GM23338 (cell line): ENCODE results near the gene TMEM60. TPM values are rescaled to one million over a fixed set of nuclear protein-coding genes. Genes with fewer than 3 reads are reported as not detected.

Experiments used
- ATAC-seq: fragments of 200-7000 bp; cut with Tn5 transposase; 3 replicates; pipeline ENCODE4 v1.9.1; 2020
- DNase-seq: peaks from one replicate; pipeline ENCODE4 v3.0.0-alpha.2; 2015; ENCODE audit warnings: low spot score
- H2AFZ ChIP-seq: fragments of 200-600 bp; sonication (generic); 2 replicates; pipeline ENCODE4 v1.8.0; 2016; ENCODE audit warnings: antibody characterized with exemption, mild to moderate bottlenecking, moderate library complexity
- H3F3A ChIP-seq: fragments of 200-600 bp; sonication (generic); replicated peaks from 2 replicates; pipeline ENCODE4 v1.8.0; 2017; ENCODE audit warnings: antibody characterized with exemption, mixed run types, low read depth
- H3K27ac ChIP-seq: fragments of 200-600 bp; sonication (generic); 2 replicates; pipeline ENCODE4 v1.6.1; 2016; ENCODE audit warnings: low read depth
- H3K27me3 ChIP-seq: fragments of 200-600 bp; sonication (generic); 2 replicates; pipeline ENCODE4 v1.8.0; 2016; ENCODE audit warnings: mild to moderate bottlenecking, mixed run types, moderate library complexity; ENCODE audit not compliant: insufficient read depth
- H3K36me3 ChIP-seq: fragments of 200-600 bp; sonication (generic); 2 replicates; pipeline ENCODE4 v1.8.0; 2016; ENCODE audit warnings: mild to moderate bottlenecking; ENCODE audit not compliant: insufficient read depth
- H3K4me1 ChIP-seq: fragments of 200-600 bp; sonication (generic); 2 replicates; pipeline ENCODE4 v1.8.0; 2016; ENCODE audit warnings: mild to moderate bottlenecking, moderate library complexity; ENCODE audit not compliant: insufficient read depth
- H3K4me2 ChIP-seq: fragments of 200-600 bp; sonication (generic); 2 replicates; pipeline ENCODE4 v1.7.1; 2017; ENCODE audit warnings: mixed run types
- H3K4me3 ChIP-seq: fragments of 200-600 bp; sonication (generic); 2 replicates; pipeline ENCODE4 v1.6.1; 2016; ENCODE audit warnings: mixed run types
- H3K79me2 ChIP-seq: fragments of 200-600 bp; sonication (generic); replicated peaks from 2 replicates; pipeline ENCODE4 v1.8.0; 2017; ENCODE audit warnings: mild to moderate bottlenecking; ENCODE audit not compliant: insufficient read depth
- H3K9me2 ChIP-seq: fragments of 200-600 bp; sonication (generic); 2 replicates; pipeline ENCODE4 v1.8.0; 2017; ENCODE audit not compliant: insufficient read depth
- H4K20me1 ChIP-seq: fragments of 200-600 bp; sonication (generic); replicated peaks from 2 replicates; pipeline ENCODE4 v1.8.0; 2017; ENCODE audit warnings: mild to moderate bottlenecking; ENCODE audit not compliant: insufficient read depth
- H3K27ac Mint-ChIP-seq: 2 replicates; pipeline ENCODE4 v1.8.0; 2020; ENCODE audit warnings: inconsistent platforms, mild to moderate bottlenecking, moderate library complexity, mixed read lengths
- H3K27me3 Mint-ChIP-seq: 3 replicates; pipeline ENCODE4 v1.8.0; 2022; ENCODE audit warnings: low read depth, mild to moderate bottlenecking, moderate library complexity, mixed read lengths, inconsistent platforms; ENCODE audit not compliant: insufficient read depth, poor library complexity
- H3K36me3 Mint-ChIP-seq: 3 replicates; pipeline ENCODE4 v1.8.0; 2021; ENCODE audit warnings: low read depth, mild to moderate bottlenecking, inconsistent platforms, moderate library complexity, mixed read lengths
- H3K4me1 Mint-ChIP-seq: 3 replicates; pipeline ENCODE4 v1.8.0; 2020; ENCODE audit warnings: mild to moderate bottlenecking, inconsistent platforms, mixed read lengths
- H3K4me3 Mint-ChIP-seq: 3 replicates; pipeline ENCODE4 v1.8.0; 2021; ENCODE audit warnings: moderate library complexity, mild to moderate bottlenecking, inconsistent platforms, mixed read lengths
- H3K9me3 Mint-ChIP-seq: 3 replicates; pipeline ENCODE4 v1.8.0; 2020; ENCODE audit warnings: moderate library complexity, mild to moderate bottlenecking, inconsistent platforms, mixed read lengths
- CREB1 ChIP-seq: fragments of 250-450 bp; sonication (Bioruptor Pico); IDR thresholded peaks from 2 replicates; pipeline ENCODE4 v1.5.0; 2020; ENCODE audit warnings: low read depth, mild to moderate bottlenecking, moderate library complexity
- EZH2 ChIP-seq: fragments of 200-600 bp; sonication (generic); IDR thresholded peaks from one replicate; pipeline ENCODE4 v1.8.0; 2017; ENCODE audit warnings: antibody characterized with exemption, mild to moderate bottlenecking, low read depth; ENCODE audit not compliant: unreplicated experiment
- EZH2phosphoT487 ChIP-seq: fragments of 200-600 bp; sonication (generic); IDR thresholded peaks from one replicate; pipeline ENCODE4 v1.8.1; 2018; ENCODE audit warnings: antibody characterized with exemption; ENCODE audit not compliant: unreplicated experiment
- JUNB ChIP-seq: IDR thresholded peaks from one replicate; pipeline ENCODE4 v1.6.1; 2016; ENCODE audit warnings: antibody characterized with exemption; ENCODE audit not compliant: unreplicated experiment
- NANOG ChIP-seq: IDR thresholded peaks from 2 replicates; pipeline ENCODE4 v1.6.1; 2016; ENCODE audit warnings: antibody characterized with exemption, borderline replicate concordance
- POLR2AphosphoS5 ChIP-seq: IDR thresholded peaks from 2 replicates; pipeline ENCODE4 v1.6.1; 2016; ENCODE audit warnings: antibody characterized with exemption, low read depth
- STAT1 ChIP-seq: IDR thresholded peaks from one replicate; pipeline ENCODE4 v1.6.1; 2016; ENCODE audit warnings: antibody characterized with exemption; ENCODE audit not compliant: unreplicated experiment
- ZNF114 ChIP-seq: fragments of 250-450 bp; sonication (Bioruptor Pico); IDR thresholded peaks from 2 replicates; pipeline ENCODE4 v1.5.0; 2020; ENCODE audit warnings: mild to moderate bottlenecking, moderate library complexity
- ZNF331 ChIP-seq: fragments of 250-450 bp; sonication (Bioruptor Pico); IDR thresholded peaks from 2 replicates; pipeline ENCODE4 v1.5.0; 2020; ENCODE audit warnings: low read depth, mild to moderate bottlenecking, moderate library complexity
- polyA plus RNA-seq: library from polyadenylated mRNA; unstranded; fragments of >200 nt; fragmentation: Nextera tagmentation; extraction: Ambion mirVana; gene quantifications from 2 replicates; pipeline ENCODE4 v1.2.1, GENCODE V29; 2016
- total RNA-seq: library from RNA; depleted of rRNA; stranded (reverse); fragments of >200 nt; shearing (Covaris generic); gene quantifications from 2 replicates; pipeline ENCODE4 v1.2.3, GENCODE V29; 2014
- TF ChIP-seq, protein P1 (sequence below): IDR thresholded peaks from 2 replicates; pipeline ENCODE4 v1.6.1; 2016; ENCODE audit warnings: antibody characterized with exemption
- TF ChIP-seq, protein P2 (sequence below), 2 experiments: fragments of 200-600 bp in 1 of 2; sonication (generic) in 1 of 2; conservative IDR thresholded peaks; 2 replicates each; pipeline versions ENCODE4 v1.5.1 to v1.6.1; 2016 to 2017; ENCODE audit warnings: antibody characterized with exemption in 2 of 2, low read depth in 2 of 2, mild to moderate bottlenecking in 2 of 2, moderate library complexity in 1 of 2
- TF ChIP-seq, protein P3 (sequence below): IDR thresholded peaks from one replicate; pipeline ENCODE4 v1.6.1; 2018; ENCODE audit warnings: antibody characterized with exemption; ENCODE audit not compliant: unreplicated experiment
- TF ChIP-seq, protein P4 (sequence below): fragments of 250-450 bp; sonication (Bioruptor Pico); IDR thresholded peaks from 2 replicates; pipeline ENCODE4 v1.5.0; 2020; ENCODE audit warnings: mild to moderate bottlenecking, moderate library complexity

TMEM60 gene
- total and polyA plus RNA-seq, 2 experiments from 2014 or later = 29.5 to 68.2 TPM

DNA sequence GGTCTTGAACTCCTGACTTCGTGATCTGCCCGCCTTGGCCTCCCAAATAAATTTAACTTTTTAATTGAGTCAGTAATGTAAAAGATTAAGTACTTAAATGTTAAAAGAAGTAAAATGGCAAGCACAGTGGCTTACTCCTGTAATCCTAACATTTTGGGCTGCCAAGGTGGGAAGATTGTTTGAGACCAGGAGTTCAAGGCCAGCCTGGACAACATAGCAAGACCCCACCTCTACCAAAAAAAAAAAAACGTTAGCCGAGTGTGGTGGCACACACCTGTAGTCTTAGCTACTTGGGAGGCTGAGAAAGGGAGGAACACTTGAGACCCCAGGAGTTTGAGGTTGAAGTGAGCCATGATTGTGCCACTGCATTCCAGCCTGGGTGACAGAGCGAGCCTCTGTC, 26.4 kb upstream of the TMEM60 start:
- DNase-seq = no peak
- H3K9me3 Mint-ChIP-seq = peaks cover 37% of the 10 kb centered on the region

More for the DNA sequence above, 26.4 kb upstream of the TMEM60 start:
- TF ChIP-seq EZH2phosphoT487 (no peak), STAT1 (no peak), CREB1 (CRISPR knock-in tag) (no peak), JUNB (no peak), EZH2 (no peak), NANOG (no peak), ZNF114 (CRISPR knock-in tag) (no peak), POLR2AphosphoS5 (no peak), ZNF331 (no peak)
- TF ChIP-seq, protein P1, sequence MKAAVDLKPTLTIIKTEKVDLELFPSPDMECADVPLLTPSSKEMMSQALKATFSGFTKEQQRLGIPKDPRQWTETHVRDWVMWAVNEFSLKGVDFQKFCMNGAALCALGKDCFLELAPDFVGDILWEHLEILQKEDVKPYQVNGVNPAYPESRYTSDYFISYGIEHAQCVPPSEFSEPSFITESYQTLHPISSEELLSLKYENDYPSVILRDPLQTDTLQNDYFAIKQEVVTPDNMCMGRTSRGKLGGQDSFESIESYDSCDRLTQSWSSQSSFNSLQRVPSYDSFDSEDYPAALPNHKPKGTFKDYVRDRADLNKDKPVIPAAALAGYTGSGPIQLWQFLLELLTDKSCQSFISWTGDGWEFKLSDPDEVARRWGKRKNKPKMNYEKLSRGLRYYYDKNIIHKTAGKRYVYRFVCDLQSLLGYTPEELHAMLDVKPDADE = no peak
- TF ChIP-seq, protein P2, sequence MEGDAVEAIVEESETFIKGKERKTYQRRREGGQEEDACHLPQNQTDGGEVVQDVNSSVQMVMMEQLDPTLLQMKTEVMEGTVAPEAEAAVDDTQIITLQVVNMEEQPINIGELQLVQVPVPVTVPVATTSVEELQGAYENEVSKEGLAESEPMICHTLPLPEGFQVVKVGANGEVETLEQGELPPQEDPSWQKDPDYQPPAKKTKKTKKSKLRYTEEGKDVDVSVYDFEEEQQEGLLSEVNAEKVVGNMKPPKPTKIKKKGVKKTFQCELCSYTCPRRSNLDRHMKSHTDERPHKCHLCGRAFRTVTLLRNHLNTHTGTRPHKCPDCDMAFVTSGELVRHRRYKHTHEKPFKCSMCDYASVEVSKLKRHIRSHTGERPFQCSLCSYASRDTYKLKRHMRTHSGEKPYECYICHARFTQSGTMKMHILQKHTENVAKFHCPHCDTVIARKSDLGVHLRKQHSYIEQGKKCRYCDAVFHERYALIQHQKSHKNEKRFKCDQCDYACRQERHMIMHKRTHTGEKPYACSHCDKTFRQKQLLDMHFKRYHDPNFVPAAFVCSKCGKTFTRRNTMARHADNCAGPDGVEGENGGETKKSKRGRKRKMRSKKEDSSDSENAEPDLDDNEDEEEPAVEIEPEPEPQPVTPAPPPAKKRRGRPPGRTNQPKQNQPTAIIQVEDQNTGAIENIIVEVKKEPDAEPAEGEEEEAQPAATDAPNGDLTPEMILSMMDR (conservative IDR thresholded peaks at IDR 0.05; ENCODE audit: low read depth in 2 of 2) = no peak
- TF ChIP-seq, protein P3, sequence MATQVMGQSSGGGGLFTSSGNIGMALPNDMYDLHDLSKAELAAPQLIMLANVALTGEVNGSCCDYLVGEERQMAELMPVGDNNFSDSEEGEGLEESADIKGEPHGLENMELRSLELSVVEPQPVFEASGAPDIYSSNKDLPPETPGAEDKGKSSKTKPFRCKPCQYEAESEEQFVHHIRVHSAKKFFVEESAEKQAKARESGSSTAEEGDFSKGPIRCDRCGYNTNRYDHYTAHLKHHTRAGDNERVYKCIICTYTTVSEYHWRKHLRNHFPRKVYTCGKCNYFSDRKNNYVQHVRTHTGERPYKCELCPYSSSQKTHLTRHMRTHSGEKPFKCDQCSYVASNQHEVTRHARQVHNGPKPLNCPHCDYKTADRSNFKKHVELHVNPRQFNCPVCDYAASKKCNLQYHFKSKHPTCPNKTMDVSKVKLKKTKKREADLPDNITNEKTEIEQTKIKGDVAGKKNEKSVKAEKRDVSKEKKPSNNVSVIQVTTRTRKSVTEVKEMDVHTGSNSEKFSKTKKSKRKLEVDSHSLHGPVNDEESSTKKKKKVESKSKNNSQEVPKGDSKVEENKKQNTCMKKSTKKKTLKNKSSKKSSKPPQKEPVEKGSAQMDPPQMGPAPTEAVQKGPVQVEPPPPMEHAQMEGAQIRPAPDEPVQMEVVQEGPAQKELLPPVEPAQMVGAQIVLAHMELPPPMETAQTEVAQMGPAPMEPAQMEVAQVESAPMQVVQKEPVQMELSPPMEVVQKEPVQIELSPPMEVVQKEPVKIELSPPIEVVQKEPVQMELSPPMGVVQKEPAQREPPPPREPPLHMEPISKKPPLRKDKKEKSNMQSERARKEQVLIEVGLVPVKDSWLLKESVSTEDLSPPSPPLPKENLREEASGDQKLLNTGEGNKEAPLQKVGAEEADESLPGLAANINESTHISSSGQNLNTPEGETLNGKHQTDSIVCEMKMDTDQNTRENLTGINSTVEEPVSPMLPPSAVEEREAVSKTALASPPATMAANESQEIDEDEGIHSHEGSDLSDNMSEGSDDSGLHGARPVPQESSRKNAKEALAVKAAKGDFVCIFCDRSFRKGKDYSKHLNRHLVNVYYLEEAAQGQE = no peak
- TF ChIP-seq, protein P4, sequence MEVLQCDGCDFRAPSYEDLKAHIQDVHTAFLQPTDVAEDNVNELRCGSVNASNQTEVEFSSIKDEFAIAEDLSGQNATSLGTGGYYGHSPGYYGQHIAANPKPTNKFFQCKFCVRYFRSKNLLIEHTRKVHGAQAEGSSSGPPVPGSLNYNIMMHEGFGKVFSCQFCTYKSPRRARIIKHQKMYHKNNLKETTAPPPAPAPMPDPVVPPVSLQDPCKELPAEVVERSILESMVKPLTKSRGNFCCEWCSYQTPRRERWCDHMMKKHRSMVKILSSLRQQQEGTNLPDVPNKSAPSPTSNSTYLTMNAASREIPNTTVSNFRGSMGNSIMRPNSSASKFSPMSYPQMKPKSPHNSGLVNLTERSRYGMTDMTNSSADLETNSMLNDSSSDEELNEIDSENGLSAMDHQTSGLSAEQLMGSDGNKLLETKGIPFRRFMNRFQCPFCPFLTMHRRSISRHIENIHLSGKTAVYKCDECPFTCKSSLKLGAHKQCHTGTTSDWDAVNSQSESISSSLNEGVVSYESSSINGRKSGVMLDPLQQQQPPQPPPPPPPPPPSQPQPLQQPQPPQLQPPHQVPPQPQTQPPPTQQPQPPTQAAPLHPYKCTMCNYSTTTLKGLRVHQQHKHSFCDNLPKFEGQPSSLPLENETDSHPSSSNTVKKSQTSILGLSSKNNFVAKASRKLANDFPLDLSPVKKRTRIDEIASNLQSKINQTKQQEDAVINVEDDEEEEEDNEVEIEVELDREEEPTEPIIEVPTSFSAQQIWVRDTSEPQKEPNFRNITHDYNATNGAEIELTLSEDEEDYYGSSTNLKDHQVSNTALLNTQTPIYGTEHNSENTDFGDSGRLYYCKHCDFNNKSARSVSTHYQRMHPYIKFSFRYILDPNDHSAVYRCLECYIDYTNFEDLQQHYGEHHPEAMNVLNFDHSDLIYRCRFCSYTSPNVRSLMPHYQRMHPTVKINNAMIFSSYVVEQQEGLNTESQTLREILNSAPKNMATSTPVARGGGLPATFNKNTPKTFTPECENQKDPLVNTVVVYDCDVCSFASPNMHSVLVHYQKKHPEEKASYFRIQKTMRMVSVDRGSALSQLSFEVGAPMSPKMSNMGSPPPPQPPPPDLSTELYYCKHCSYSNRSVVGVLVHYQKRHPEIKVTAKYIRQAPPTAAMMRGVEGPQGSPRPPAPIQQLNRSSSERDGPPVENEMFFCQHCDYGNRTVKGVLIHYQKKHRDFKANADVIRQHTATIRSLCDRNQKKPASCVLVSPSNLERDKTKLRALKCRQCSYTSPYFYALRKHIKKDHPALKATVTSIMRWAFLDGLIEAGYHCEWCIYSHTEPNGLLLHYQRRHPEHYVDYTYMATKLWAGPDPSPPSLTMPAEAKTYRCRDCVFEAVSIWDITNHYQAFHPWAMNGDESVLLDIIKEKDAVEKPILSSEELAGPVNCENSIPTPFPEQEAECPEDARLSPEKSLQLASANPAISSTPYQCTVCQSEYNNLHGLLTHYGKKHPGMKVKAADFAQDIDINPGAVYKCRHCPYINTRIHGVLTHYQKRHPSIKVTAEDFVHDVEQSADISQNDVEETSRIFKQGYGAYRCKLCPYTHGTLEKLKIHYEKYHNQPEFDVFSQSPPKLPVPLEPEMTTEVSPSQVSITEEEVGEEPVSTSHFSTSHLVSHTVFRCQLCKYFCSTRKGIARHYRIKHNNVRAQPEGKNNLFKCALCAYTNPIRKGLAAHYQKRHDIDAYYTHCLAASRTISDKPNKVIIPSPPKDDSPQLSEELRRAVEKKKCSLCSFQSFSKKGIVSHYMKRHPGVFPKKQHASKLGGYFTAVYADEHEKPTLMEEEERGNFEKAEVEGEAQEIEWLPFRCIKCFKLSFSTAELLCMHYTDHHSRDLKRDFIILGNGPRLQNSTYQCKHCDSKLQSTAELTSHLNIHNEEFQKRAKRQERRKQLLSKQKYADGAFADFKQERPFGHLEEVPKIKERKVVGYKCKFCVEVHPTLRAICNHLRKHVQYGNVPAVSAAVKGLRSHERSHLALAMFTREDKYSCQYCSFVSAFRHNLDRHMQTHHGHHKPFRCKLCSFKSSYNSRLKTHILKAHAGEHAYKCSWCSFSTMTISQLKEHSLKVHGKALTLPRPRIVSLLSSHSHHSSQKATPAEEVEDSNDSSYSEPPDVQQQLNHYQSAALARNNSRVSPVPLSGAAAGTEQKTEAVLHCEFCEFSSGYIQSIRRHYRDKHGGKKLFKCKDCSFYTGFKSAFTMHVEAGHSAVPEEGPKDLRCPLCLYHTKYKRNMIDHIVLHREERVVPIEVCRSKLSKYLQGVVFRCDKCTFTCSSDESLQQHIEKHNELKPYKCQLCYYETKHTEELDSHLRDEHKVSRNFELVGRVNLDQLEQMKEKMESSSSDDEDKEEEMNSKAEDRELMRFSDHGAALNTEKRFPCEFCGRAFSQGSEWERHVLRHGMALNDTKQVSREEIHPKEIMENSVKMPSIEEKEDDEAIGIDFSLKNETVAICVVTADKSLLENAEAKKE (CRISPR knock-in tag) = no peak
- Histone ChIP-seq H3K27ac (no peak overlapping the region), H2AFZ (no peak overlapping the region), H3K9me2 (no peaks in the 10 kb centered on the region), H3F3A (no peaks in the 10 kb centered on the region), H3K4me3 (no peak overlapping the region), H3K4me2 (no peak overlapping the region), H4K20me1 (no peaks in the 10 kb centered on the region), H3K36me3 (peaks cover 7% of the 10 kb centered on the region), H3K4me1 (no peaks in the 10 kb centered on the region; the same call in 1 of the 2 replicates), H3K27me3 (no peaks in the 10 kb centered on the region), H3K79me2 (peaks cover 36% of the 10 kb centered on the region)
- Mint-ChIP-seq H3K4me3 (no peak overlapping the region), H3K27ac (no peak overlapping the region), H3K4me1 (no peaks in the 10 kb centered on the region), H3K27me3 (peaks cover 4% of the 10 kb centered on the region), H3K36me3 (peaks cover 28% of the 10 kb centered on the region)
- ATAC-seq = no peak
